Measurements from ENCODE around the gene BEAN1. TPM values are rescaled to one million over a fixed set of nuclear protein-coding genes. Genes with fewer than 3 reads are reported as not detected.

Gene BEAN1
- total RNA-seq, 4 donors from 2014 or later = 0.40 TPM; not detected in 3

DNA sequence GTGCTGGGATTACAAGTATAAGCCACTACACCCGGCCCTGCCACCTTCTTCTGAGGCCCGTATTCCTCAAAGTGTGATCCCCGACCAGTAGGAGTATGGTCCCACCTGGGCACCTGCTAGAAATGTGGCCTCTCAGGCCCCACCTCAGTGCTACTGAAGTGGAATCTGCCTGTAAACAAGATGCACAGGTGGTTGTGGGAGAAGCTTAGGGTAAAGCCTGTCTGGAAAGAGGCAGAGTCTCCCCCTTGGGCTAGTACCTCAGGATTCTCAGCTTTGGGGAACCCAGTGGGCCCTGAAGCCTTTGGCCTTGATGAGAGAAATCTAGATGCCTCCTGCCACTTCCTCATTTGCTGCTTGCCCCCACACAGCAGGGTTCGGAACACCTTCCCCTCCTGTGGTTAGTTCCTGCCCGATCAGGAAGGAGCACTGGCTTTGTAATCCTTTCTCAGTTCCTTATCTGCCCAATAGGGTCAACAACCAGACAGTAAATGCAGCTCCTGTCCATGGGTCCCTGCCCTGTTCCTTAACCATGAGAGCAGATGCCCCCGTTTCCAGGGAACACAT, 97.6 kb downstream of the BEAN1 start:
- Histone ChIP-seq H3K4me1 (peaks cover 14 to 53% (median 23%) of the 10 kb centered on the region in 4 donors), H3K27ac (peak overlapping the region; percentile 72 to 99 (median 88)), H3K9me3 (no peaks in the 10 kb centered on the region), H3K27me3 (no peaks in the 10 kb centered on the region), H3K4me3 (no peak overlapping the region), H3K36me3 (peaks cover 0 to 11% (median under 1%) of the 10 kb centered on the region in 4 donors)
- intact Hi-C loops (cut with DNase I; ENCODE audit: low total_unique reads) = no loop called here
- DNase-seq = peak; percentile 70
- 21 to 84% methylated on average over 2 to 6 of the region's 6 CpGs for WGBS, 2 donors (ENCODE audit: low coverage in 1 of 2)
- no peak for TF ChIP-seq EP300 (IDR thresholded peaks at IDR 0.05; ENCODE audit: low read depth)
- TF ChIP-seq, protein P1, sequence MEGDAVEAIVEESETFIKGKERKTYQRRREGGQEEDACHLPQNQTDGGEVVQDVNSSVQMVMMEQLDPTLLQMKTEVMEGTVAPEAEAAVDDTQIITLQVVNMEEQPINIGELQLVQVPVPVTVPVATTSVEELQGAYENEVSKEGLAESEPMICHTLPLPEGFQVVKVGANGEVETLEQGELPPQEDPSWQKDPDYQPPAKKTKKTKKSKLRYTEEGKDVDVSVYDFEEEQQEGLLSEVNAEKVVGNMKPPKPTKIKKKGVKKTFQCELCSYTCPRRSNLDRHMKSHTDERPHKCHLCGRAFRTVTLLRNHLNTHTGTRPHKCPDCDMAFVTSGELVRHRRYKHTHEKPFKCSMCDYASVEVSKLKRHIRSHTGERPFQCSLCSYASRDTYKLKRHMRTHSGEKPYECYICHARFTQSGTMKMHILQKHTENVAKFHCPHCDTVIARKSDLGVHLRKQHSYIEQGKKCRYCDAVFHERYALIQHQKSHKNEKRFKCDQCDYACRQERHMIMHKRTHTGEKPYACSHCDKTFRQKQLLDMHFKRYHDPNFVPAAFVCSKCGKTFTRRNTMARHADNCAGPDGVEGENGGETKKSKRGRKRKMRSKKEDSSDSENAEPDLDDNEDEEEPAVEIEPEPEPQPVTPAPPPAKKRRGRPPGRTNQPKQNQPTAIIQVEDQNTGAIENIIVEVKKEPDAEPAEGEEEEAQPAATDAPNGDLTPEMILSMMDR (IDR thresholded peaks at IDR 0.05) = peak in 1 of 5 experiments; percentile 32
- TF ChIP-seq POLR2AphosphoS5 (IDR thresholded peaks at IDR 0.05) = peak in 1 of 3 donors; percentile 61
- in situ Hi-C loops (cut with MboI; ENCODE audit: low pct_ligation_motif_present in 1 of 4, low pct_unique_long_range_greater_than_20kb in 1 of 4, low sequenced_read_pairs in 3 of 4) = no loop called here

DNA sequence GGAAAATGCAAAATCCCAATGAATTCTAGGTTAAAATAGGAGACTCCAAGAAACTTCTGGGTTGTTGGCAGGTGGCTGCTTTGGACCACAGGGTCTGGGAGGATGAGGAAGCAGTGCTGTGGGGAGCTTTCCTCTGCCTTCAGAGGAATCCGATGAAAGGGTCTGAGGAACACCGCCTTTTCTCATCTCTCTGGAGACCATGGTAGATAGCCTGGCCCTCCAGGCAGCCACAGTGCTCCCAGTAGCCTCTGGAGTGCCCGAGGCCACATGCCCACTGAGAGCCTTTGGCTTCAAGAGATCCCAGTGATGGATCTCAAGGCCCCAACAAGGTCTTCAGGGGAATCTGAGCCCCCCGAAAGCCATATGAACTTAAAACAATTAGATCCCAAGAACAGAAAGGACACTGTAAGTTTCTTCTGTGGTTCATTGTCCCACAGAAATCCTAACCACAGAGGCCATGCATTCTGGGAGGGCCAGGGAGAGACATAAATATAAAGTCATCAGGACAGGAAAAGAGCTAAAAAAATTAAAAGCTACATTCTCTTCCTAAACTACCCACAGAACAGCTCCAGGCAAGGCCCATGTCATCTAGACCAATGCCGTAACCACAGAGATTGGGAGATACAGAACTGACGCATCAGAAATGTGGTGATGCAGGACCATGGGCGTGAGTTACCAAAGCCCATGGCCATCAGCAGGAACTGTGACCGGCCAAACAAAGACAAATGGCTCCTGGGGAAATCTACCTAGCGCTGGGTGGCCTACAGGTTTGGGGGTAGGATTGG, 98.5 kb downstream of the BEAN1 start:
- 80 to 84% methylated on average over 3 to 9 of the region's 9 CpGs for whole genome bisulfite sequencing, 2 donors (ENCODE audit: low coverage in 1 of 2)
- in situ Hi-C loops (cut with MboI; ENCODE audit: low pct_ligation_motif_present in 1 of 4, low pct_unique_long_range_greater_than_20kb in 1 of 4, low sequenced_read_pairs in 3 of 4) = no loop called here
- H3K27me3 ChIP-seq = no peaks in the 10 kb centered on the region
- H3K27ac ChIP-seq = peak overlapping the region; percentile 72 to 99 (median 88)
- H3K36me3 ChIP-seq = peaks cover 0 to 11% (median 5%) of the 10 kb centered on the region in 4 donors
- no peaks in the 10 kb centered on the region for H3K9me3 ChIP-seq
- peaks cover 14 to 46% (median 23%) of the 10 kb centered on the region in 4 donors for H3K4me1 ChIP-seq
- no peak overlapping the region for H3K4me3 ChIP-seq
- TF ChIP-seq, protein P1 (IDR thresholded peaks at IDR 0.05) = no peak
- no peak for TF ChIP-seq EP300 (IDR thresholded peaks at IDR 0.05; ENCODE audit: low read depth)
- no peak for TF ChIP-seq POLR2A (IDR thresholded peaks at IDR 0.05)
- TF ChIP-seq POLR2AphosphoS5 (IDR thresholded peaks at IDR 0.05) = no peak
- no peak for DNase-seq
- intact Hi-C loops (cut with DNase I; ENCODE audit: low total_unique reads) = no loop called here

DNA sequence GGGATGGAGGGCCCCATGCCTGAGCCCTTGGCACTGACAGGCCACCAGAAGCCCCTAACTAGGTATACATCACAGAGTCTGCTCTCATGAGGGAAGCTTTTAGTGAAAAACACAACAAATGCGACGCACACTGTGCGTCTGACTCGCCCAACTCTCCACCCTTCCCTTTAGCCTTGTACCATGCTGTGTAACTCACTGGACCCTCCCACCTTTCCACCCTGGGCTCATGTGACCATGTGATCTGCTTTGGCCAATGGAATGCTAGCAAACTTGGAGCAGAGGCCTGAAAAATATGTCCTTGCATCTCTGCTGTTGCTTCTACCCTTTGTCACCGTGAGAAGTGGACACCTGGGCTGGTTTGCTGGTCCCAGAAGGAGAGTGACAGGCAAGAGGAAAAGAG, 101.2 kb downstream of the BEAN1 start:
- DNase-seq = no peak
- in situ Hi-C loops (cut with MboI; ENCODE audit: low pct_ligation_motif_present in 1 of 4, low pct_unique_long_range_greater_than_20kb in 1 of 4, low sequenced_read_pairs in 3 of 4) = no loop called here
- Histone ChIP-seq H3K27ac (no peak overlapping the region), H3K4me3 (no peak overlapping the region), H3K36me3 (peaks cover 0 to 24% (median 10%) of the 10 kb centered on the region in 4 donors), H3K9me3 (no peaks in the 10 kb centered on the region), H3K4me1 (peaks cover 5 to 18% (median 9%) of the 10 kb centered on the region in 4 donors), H3K27me3 (no peaks in the 10 kb centered on the region)
- WGBS, 2 donors (ENCODE audit: low coverage in 1 of 2) = 98% methylated on average over 5 of the region's 5 CpGs; no CpG with 5 or more reads in 1 of the 2 donors
- no peak for TF ChIP-seq POLR2AphosphoS5 (IDR thresholded peaks at IDR 0.05)
- no peak for TF ChIP-seq EP300 (IDR thresholded peaks at IDR 0.05; ENCODE audit: low read depth)
- TF ChIP-seq POLR2A (IDR thresholded peaks at IDR 0.05) = no peak
- TF ChIP-seq, protein P1 (IDR thresholded peaks at IDR 0.05) = no peak
- intact Hi-C loops (cut with DNase I; ENCODE audit: low total_unique reads) = no loop called here

DNA sequence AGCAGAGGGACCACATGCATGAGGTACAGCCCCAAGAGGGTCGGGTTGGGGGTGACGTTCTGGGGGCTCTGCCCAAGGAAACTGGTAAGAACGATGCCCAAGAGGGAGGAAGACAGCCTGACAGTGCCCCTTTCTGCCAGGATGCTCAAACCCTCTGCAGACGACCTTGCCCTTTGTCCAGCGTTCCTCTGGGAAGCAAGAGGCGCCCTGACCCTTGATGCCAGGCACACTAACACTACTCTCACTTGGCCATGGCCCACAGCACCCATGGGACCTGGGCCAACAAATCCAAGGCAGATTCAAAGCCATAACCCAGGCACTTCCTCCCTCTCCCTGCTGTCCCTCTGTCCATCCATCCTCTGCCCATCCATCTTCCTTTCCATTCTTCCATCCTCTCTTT, 102.4 kb downstream of the BEAN1 start:
- intact Hi-C loops (cut with DNase I; ENCODE audit: low total_unique reads) = no loop called here
- WGBS, 2 donors (ENCODE audit: low coverage in 1 of 2) = 84 to 87% methylated on average over 4 to 6 of the region's 6 CpGs
- no peak for DNase-seq
- no peaks in the 10 kb centered on the region for H3K27me3 ChIP-seq
- H3K9me3 ChIP-seq = no peaks in the 10 kb centered on the region
- no peak overlapping the region for H3K27ac ChIP-seq
- H3K4me3 ChIP-seq = no peak overlapping the region
- H3K36me3 ChIP-seq = peaks cover 0 to 24% (median 10%) of the 10 kb centered on the region in 4 donors
- peaks cover 0 to 9% (median 4%) of the 10 kb centered on the region in 4 donors for H3K4me1 ChIP-seq
- TF ChIP-seq, protein P1 (IDR thresholded peaks at IDR 0.05) = no peak
- no peak for TF ChIP-seq EP300 (IDR thresholded peaks at IDR 0.05; ENCODE audit: low read depth)
- no peak for TF ChIP-seq POLR2AphosphoS5 (IDR thresholded peaks at IDR 0.05)
- no peak for TF ChIP-seq POLR2A (IDR thresholded peaks at IDR 0.05)
- in situ Hi-C loops (cut with MboI; ENCODE audit: low pct_ligation_motif_present in 1 of 4, low pct_unique_long_range_greater_than_20kb in 1 of 4, low sequenced_read_pairs in 3 of 4) = no loop called here

Data from transverse colon (tissue), 4 donors.